PC-9 (cell line): ENCODE measurements around the gene PNMA6E.

Experiments
- EZH2 ChIP-seq: fragments of 200-600 bp; sonication (generic); IDR thresholded peaks from 2 replicates; pipeline ENCODE4 v1.8.0; 2017; ENCODE audit warnings: antibody characterized with exemption, low read depth
- TF ChIP-seq, protein P1 (sequence below): fragments of 200-600 bp; sonication (generic); conservative IDR thresholded peaks from 2 replicates; pipeline ENCODE4 v1.6.1; 2017; ENCODE audit warnings: mixed run types, antibody characterized with exemption, mild to moderate bottlenecking, moderate library complexity

DNA sequence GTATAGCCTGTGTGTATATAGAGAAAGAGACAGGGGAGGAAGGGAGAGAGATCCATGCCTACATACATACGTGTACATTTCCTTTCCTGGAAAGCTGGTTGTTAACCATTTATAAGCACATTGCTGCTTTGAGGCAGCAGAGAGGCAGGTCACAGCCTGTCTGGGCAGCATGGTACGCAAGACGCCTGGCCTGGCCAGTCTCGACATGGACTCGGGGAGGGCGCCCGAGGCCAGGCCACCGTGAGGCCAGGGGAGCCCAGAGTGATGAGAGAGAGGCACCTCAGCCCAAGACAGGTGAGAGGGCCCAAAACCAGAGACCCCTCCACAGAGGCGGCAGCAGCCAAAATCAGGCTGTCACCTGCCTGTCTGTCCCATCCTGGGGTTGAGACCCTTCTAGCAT lies 40.8 kb upstream of the PNMA6E start:
- TF ChIP-seq, protein P1, sequence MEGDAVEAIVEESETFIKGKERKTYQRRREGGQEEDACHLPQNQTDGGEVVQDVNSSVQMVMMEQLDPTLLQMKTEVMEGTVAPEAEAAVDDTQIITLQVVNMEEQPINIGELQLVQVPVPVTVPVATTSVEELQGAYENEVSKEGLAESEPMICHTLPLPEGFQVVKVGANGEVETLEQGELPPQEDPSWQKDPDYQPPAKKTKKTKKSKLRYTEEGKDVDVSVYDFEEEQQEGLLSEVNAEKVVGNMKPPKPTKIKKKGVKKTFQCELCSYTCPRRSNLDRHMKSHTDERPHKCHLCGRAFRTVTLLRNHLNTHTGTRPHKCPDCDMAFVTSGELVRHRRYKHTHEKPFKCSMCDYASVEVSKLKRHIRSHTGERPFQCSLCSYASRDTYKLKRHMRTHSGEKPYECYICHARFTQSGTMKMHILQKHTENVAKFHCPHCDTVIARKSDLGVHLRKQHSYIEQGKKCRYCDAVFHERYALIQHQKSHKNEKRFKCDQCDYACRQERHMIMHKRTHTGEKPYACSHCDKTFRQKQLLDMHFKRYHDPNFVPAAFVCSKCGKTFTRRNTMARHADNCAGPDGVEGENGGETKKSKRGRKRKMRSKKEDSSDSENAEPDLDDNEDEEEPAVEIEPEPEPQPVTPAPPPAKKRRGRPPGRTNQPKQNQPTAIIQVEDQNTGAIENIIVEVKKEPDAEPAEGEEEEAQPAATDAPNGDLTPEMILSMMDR, result no peak
- no peak for TF ChIP-seq EZH2
